WTC11 (cell line): ENCODE results near the gene MX1.

Experiments used
- ATF2 ChIP-seq: sonication (generic); formaldehyde crosslinking; IDR thresholded peaks from 2 replicates; pipeline ENCODE4 v1.8.1; 2022; ENCODE audit warnings: low read depth, missing genetic modification reagents, borderline replicate concordance
- CTCF ChIP-seq: fragments of 200-600 bp; IDR thresholded peaks from 2 replicates; pipeline ENCODE4 v1.8.0; 2022; ENCODE audit warnings: antibody characterized with exemption
- ESRRA ChIP-seq: sonication (generic); formaldehyde crosslinking; IDR thresholded peaks from 2 replicates; pipeline ENCODE4 v1.8.1; 2022; ENCODE audit warnings: mild to moderate bottlenecking, missing genetic modification reagents, borderline replicate concordance
- IRF2 ChIP-seq: sonication (generic); formaldehyde crosslinking; IDR thresholded peaks from 2 replicates; pipeline ENCODE4 v1.8.0; 2022; ENCODE audit warnings: low read depth, missing genetic modification reagents, borderline replicate concordance
- JUN ChIP-seq: sonication (generic); formaldehyde crosslinking; IDR thresholded peaks from 2 replicates; pipeline ENCODE4 v1.8.0; 2023; ENCODE audit warnings: mild to moderate bottlenecking, missing genetic modification reagents
- MAX ChIP-seq: sonication (generic); formaldehyde crosslinking; IDR thresholded peaks from 2 replicates; pipeline ENCODE4 v1.8.0; 2022; ENCODE audit warnings: mild to moderate bottlenecking, missing genetic modification reagents
- MLX ChIP-seq: sonication (generic); formaldehyde crosslinking; IDR thresholded peaks from 2 replicates; pipeline ENCODE4 v1.8.1; 2023; ENCODE audit warnings: mild to moderate bottlenecking, missing genetic modification reagents, moderate library complexity
- PREB ChIP-seq: sonication (generic); formaldehyde crosslinking; IDR thresholded peaks from 2 replicates; pipeline ENCODE4 v1.8.1; 2022; ENCODE audit warnings: mild to moderate bottlenecking, missing genetic modification reagents, moderate library complexity, borderline replicate concordance
- ZNF121 ChIP-seq: sonication (generic); formaldehyde crosslinking; IDR thresholded peaks from 2 replicates; pipeline ENCODE4 v1.8.0; 2023; ENCODE audit warnings: missing genetic modification reagents

GRCh38 chr21:41501919-41502318 is 75.9 kb downstream of the MX1 start:
- TF ChIP-seq MLX (no peak), MAX (CRISPR knock-in tag) (no peak), CTCF (no peak), ESRRA (CRISPR knock-in tag) (no peak), IRF2 (no peak), PREB (CRISPR knock-in tag) (no peak), JUN (CRISPR knock-in tag) (no peak), ATF2 (CRISPR knock-in tag) (no peak), ZNF121 (CRISPR knock-in tag) (no peak)
